HCT116 (cell line): ENCODE results near the gene FLT3. TPM values are rescaled to one million over a fixed set of nuclear protein-coding genes. Genes with fewer than 3 reads are reported as not detected.
A peak's percentile ranks its signal among the peaks of the same experiment; 100 is the strongest.

ENCODE experiments used
- ATAC-seq: fragments of 200-7000 bp; cut with Tn5 transposase; 2 replicates; pipeline ENCODE4 v1.9.1; 2020; ENCODE audit warnings: mild to moderate bottlenecking, moderate library complexity
- BruUV-seq: library from RNA; stranded (reverse); fragments of 400-500 nt; replicated peaks from 2 replicates; lab custom pipeline; 2021; lab: Mats Ljungman, UMichigan
- CTCF ChIA-PET: fragments of 300-600 bp; sonication (Branson Sonifier 250); formaldehyde crosslinking; loops from one replicate; lab custom pipeline; 2021; ENCODE audit warnings: antibody characterized with exemption; lab: Charles Lee
- POLR2A ChIA-PET: fragments of 300-600, 350-600 bp; sonication (Branson Sonifier 250); formaldehyde crosslinking; loops from one replicate; lab custom pipeline; 2021; ENCODE audit warnings: antibody characterized with exemption; lab: Charles Lee
- RAD21 ChIA-PET, 2 experiments: fragments of 300-600 bp; sonication (Branson Sonifier 250); formaldehyde crosslinking; loops; one replicate each; lab custom pipeline; 2023; ENCODE audit warnings: low total read pairs in 2 of 2; ENCODE audit not compliant: uncharacterized antibody in 2 of 2, unreplicated experiment in 2 of 2, low non-redundant PET in 1 of 2; lab: Charles Lee
- DNase-seq: peaks from one replicate; pipeline ENCODE4 v3.0.0-alpha.2; 2010; ENCODE audit warnings: low read depth, low spot score
- H2AFZ ChIP-seq: fragments of 200-600 bp; shearing (Covaris generic), sonication (generic); 2 replicates; pipeline ENCODE4 v1.6.1; 2017; ENCODE audit warnings: low read depth, mixed run types, mixed read lengths, antibody characterized with exemption, low read length; ENCODE audit not compliant: poor library complexity, severe bottlenecking
- H3K27ac ChIP-seq: 2 replicates; pipeline ENCODE4 v1.5.1; 2012; ENCODE audit warnings: low read depth, low read length
- H3K27me3 ChIP-seq: fragments of 200-600 bp; sonication (generic); 2 replicates; pipeline ENCODE4 v1.6.1; 2016; ENCODE audit warnings: mixed run types, low read length, mixed read lengths; ENCODE audit not compliant: insufficient read depth
- H3K36me3 ChIP-seq, 2 experiments: fragments of 200-500 bp in 1 of 2; fragments of 200-600 bp in 1 of 2; sonication (Bioruptor generic) in 1 of 2; sonication (generic) in 1 of 2; 2 replicates each; pipeline versions ENCODE4 v1.5.1 to v1.6.1; 2014 to 2016; ENCODE audit warnings: low read length in 2 of 2, inconsistent platforms in 1 of 2, mixed read lengths in 1 of 2, mixed run types in 1 of 2; ENCODE audit not compliant: insufficient read depth in 2 of 2, control insufficient read depth in 1 of 2
- H3K4me1 ChIP-seq, 2 experiments: fragments of 200-600 bp in 1 of 2; sonication (generic) in 1 of 2; 2 replicates each; pipeline versions ENCODE4 v1.5.1 to v1.6.1; 2012 to 2017; ENCODE audit warnings: low read length in 2 of 2, inconsistent platforms in 1 of 2, mild to moderate bottlenecking in 1 of 2, mixed read lengths in 1 of 2, mixed run types in 1 of 2, moderate library complexity in 1 of 2; ENCODE audit not compliant: insufficient read depth in 2 of 2, control insufficient read depth in 1 of 2
- H3K4me2 ChIP-seq: fragments of 200-600 bp; sonication (generic); 2 replicates; pipeline ENCODE4 v1.6.1; 2017; ENCODE audit warnings: mixed run types, low read length, mixed read lengths
- H3K4me3 ChIP-seq, 2 experiments: fragments of 200-600 bp in 1 of 2; sonication (generic) in 1 of 2; replicated peaks in 1 of 2; 2 replicates each; pipeline ENCODE4 v1.5.1; 2011 to 2016; ENCODE audit warnings: low read length in 2 of 2, control low read depth in 1 of 2, low read depth in 1 of 2, mild to moderate bottlenecking in 1 of 2, mixed read lengths in 1 of 2, mixed run types in 1 of 2
- H3K79me2 ChIP-seq: fragments of 200-600 bp; sonication (generic); 2 replicates; pipeline ENCODE4 v1.6.1; 2017; ENCODE audit warnings: mild to moderate bottlenecking, mixed run types, low read length, moderate library complexity, mixed read lengths; ENCODE audit not compliant: insufficient read depth
- H3K9ac ChIP-seq: fragments of 200-600 bp; sonication (generic); 2 replicates; pipeline ENCODE4 v1.6.1; 2016; ENCODE audit warnings: low read length, mixed read lengths
- H3K9me2 ChIP-seq: fragments of 200-600 bp; sonication (generic), shearing (Covaris generic); 2 replicates; pipeline ENCODE4 v1.6.1; 2017; ENCODE audit warnings: mixed run types, mild to moderate bottlenecking, moderate library complexity; ENCODE audit not compliant: insufficient read depth
- H3K9me3 ChIP-seq, 2 experiments: fragments of 200-500 bp in 1 of 2; fragments of 200-600 bp in 1 of 2; sonication (Bioruptor generic) in 1 of 2; sonication (generic) in 1 of 2; 2 replicates each; pipeline ENCODE4 v1.6.1; 2014 to 2017; ENCODE audit warnings: low read length in 2 of 2, mixed read lengths in 2 of 2, inconsistent platforms in 1 of 2, low read depth in 1 of 2, mild to moderate bottlenecking in 1 of 2, mixed run types in 1 of 2, moderate library complexity in 1 of 2; ENCODE audit not compliant: control insufficient read depth in 1 of 2, insufficient read depth in 1 of 2
- H4K20me1 ChIP-seq: fragments of 200-600 bp; sonication (generic), shearing (Covaris generic); 2 replicates; pipeline ENCODE4 v1.6.1; 2017; ENCODE audit warnings: mixed run types, mild to moderate bottlenecking, moderate library complexity; ENCODE audit not compliant: insufficient read depth
- CEBPB ChIP-seq: IDR thresholded peaks from 2 replicates; pipeline ENCODE4 v1.6.1; 2012; ENCODE audit warnings: low read depth
- CTCF ChIP-seq, 3 experiments: fragments of 200-600 bp in 1 of 3; sonication (generic) in 1 of 3; IDR thresholded peaks in 2 of 3; conservative IDR thresholded peaks in 1 of 3; 2 replicates each; pipeline ENCODE4 v1.5.1; 2012 to 2017; ENCODE audit warnings: low read depth in 2 of 3, low read length in 2 of 3, antibody characterized with exemption in 1 of 3, borderline replicate concordance in 1 of 3, control low read depth in 1 of 3, mild to moderate bottlenecking in 1 of 3, mixed read lengths in 1 of 3, mixed run types in 1 of 3, moderate library complexity in 1 of 3; ENCODE audit not compliant: insufficient read depth in 1 of 3
- EZH2phosphoT487 ChIP-seq: fragments of 200-600 bp; IDR thresholded peaks from 2 replicates; pipeline ENCODE4 v1.6.1; 2018; ENCODE audit warnings: antibody characterized with exemption, borderline replicate concordance
- FOSL1 ChIP-seq: IDR thresholded peaks from 2 replicates; pipeline ENCODE4 v1.6.1; 2012; ENCODE audit warnings: low read depth
- RAD21 ChIP-seq: IDR thresholded peaks from 2 replicates; pipeline ENCODE4 v1.6.1; 2012; ENCODE audit warnings: low read depth, mild to moderate bottlenecking
- intact Hi-C: fragments of 100-400 bp; cut with micrococcal nuclease; formaldehyde crosslinking; loops from 2 replicates; pipeline ENCODE4 v1.10.0; 2022
- total RNA-seq: library from RNA; stranded (reverse); gene quantifications from one replicate; pipeline ENCODE4 v1.2.1, GENCODE V29; 2021; ENCODE audit not compliant: unreplicated experiment

The FLT3 gene
- total RNA-seq, 1 experiment from 2014 or later, result 0.17 TPM

GRCh38 chr13:28058866-28059613 lies 41.3 kb downstream of the FLT3 start:
- H3K79me2 ChIP-seq, result no peaks in the 10 kb centered on the region
- peak; percentile 43 for DNase-seq
- no peak overlapping the region for H3K4me3 ChIP-seq
- H3K36me3 ChIP-seq, result no peaks in the 10 kb centered on the region
- no peaks in the 10 kb centered on the region for H3K9me2 ChIP-seq
- H3K9ac ChIP-seq, result no peak overlapping the region
- H3K4me2 ChIP-seq, result no peak overlapping the region
- intact Hi-C loops, result loop anchor here (1.0 to 2.0 kb wide), 2 partner anchors 578 to 737 kb away; no protein-coding TSS in a partner anchor
- BruUV-seq, result no TSS peak
- no peak for TF ChIP-seq FOSL1
- TF ChIP-seq CTCF (IDR thresholded peaks at IDR 0.05 in 2 of 3, conservative IDR thresholded peaks at IDR 0.05 in 1 of 3; ENCODE audit: borderline replicate concordance in 1 of 3, insufficient read depth in 1 of 3, low read depth in 2 of 3, low read length in 2 of 3), result peak; percentile 46 to 82 (median 74); a peak in 5 of 6 replicates
- no peak for TF ChIP-seq EZH2phosphoT487
- peak; percentile 65 for TF ChIP-seq RAD21
- TF ChIP-seq CEBPB, result no peak
- TF ChIP-seq, all 23 proteins: peak for 2
- ATAC-seq, result peak; percentile 88
- no peak overlapping the region for H3K27ac ChIP-seq
- RAD21 ChIA-PET, result interaction anchor here (1.0 to 1.2 kb wide), 2 partner anchors 253 to 738 kb away, joined by 3 read pairs; no protein-coding TSS in a partner anchor
- H4K20me1 ChIP-seq, result no peaks in the 10 kb centered on the region
- H3K4me1 ChIP-seq, result no peaks in the 10 kb centered on the region
- no peaks in the 10 kb centered on the region for H3K27me3 ChIP-seq
- no peaks in the 10 kb centered on the region for H3K9me3 ChIP-seq
- POLR2A ChIA-PET, result no interaction called here
- CTCF ChIA-PET, result interaction anchor here (0.6 to 1.5 kb wide), 9 partner anchors 9 to 758 kb away, joined by 3 to 10 read pairs (median 3); no protein-coding TSS in a partner anchor
- H2AFZ ChIP-seq, result no peak overlapping the region
